HepG2 (cell line): ENCODE measurements around the gene MTOR. TPM values are rescaled to one million over a fixed set of nuclear protein-coding genes. Genes with fewer than 3 reads are reported as not detected.

Source experiments
- ATAC-seq: fragments of 200-7000 bp; cut with Tn5 transposase; 3 replicates; pipeline ENCODE4 v1.9.1; 2020; ENCODE audit warnings: mild to moderate bottlenecking, moderate library complexity
- BruUV-seq: library from RNA; stranded (reverse); fragments of 400-500 nt; replicated peaks from 2 replicates; lab custom pipeline; 2021; lab: Mats Ljungman, UMichigan
- CTCF ChIA-PET: fragments of 300-600 bp; formaldehyde crosslinking; extraction: SDS; loops from one replicate; lab custom pipeline; 2021; ENCODE audit warnings: low total read pairs, inconsistent platforms, low intra/inter-chr PET ratio; lab: Yijun Ruan, JAX
- POLR2A ChIA-PET: fragments of 350-600 bp; sonication (Branson Sonifier 250); formaldehyde crosslinking; loops from one replicate; lab custom pipeline; 2020; ENCODE audit warnings: antibody characterized with exemption, inconsistent platforms; lab: Yijun Ruan, JAX
- DNase-seq: peaks from one replicate; pipeline ENCODE4 v3.0.0-alpha.2; 2015; ENCODE audit warnings: low spot score
- FAIRE-seq: peaks from 3 replicates; lab custom pipeline; 2011; peaks lifted over from hg19 to GRCh38; lab: Jason Lieb, UNC
- H2AFZ ChIP-seq: one replicate; pipeline ENCODE4 v1.6.1; 2011; ENCODE audit warnings: low read length, inconsistent platforms
- H3K27ac ChIP-seq: fragments of 300-600 bp; 3 replicates; pipeline ENCODE4 v1.8.0; 2011; ENCODE audit warnings: mixed run types, mild to moderate bottlenecking, mixed read lengths, low read length, inconsistent platforms; ENCODE audit not compliant: insufficient read depth; ENCODE audit errors: extremely low read length
- H3K27me3 ChIP-seq, 2 experiments: fragments of 200-600 bp in 1 of 2; 2 replicates in 1 of 2; 3 replicates in 1 of 2; pipeline versions ENCODE4 v1.6.0 to v1.8.0; 2011; ENCODE audit warnings: low read length in 2 of 2, mild to moderate bottlenecking in 2 of 2, moderate library complexity in 2 of 2, inconsistent platforms in 1 of 2; ENCODE audit not compliant: insufficient read depth in 2 of 2, control insufficient read depth in 1 of 2
- H3K36me3 ChIP-seq, 2 experiments: fragments of 200-600 bp in 1 of 2; replicated peaks in 1 of 2; 2 replicates in 1 of 2; 3 replicates in 1 of 2; pipeline versions ENCODE4 v1.5.1 to v1.8.0; 2011; ENCODE audit warnings: low read length in 2 of 2, inconsistent platforms in 1 of 2; ENCODE audit not compliant: insufficient read depth in 2 of 2, control insufficient read depth in 1 of 2
- H3K4me1 ChIP-seq: 2 replicates; pipeline ENCODE4 v1.5.1; 2012; ENCODE audit warnings: low read length, inconsistent platforms; ENCODE audit not compliant: insufficient read depth
- H3K4me2 ChIP-seq: 2 replicates; pipeline ENCODE4 v1.6.0; 2011; ENCODE audit warnings: low read depth, low read length, inconsistent platforms
- H3K4me3 ChIP-seq, 3 experiments: fragments of 200-600 bp in 1 of 3; sonication (generic), shearing (Covaris generic) in 1 of 3; replicated peaks in 1 of 3; 2 replicates each; pipeline ENCODE4 v1.5.1; 2011 to 2016; ENCODE audit warnings: low read length in 3 of 3, inconsistent platforms in 2 of 3, low read depth in 2 of 3, mild to moderate bottlenecking in 2 of 3, control low read depth in 1 of 3, mixed read lengths in 1 of 3; ENCODE audit not compliant: insufficient read depth in 1 of 3
- H3K79me2 ChIP-seq: one replicate; pipeline ENCODE4 v1.6.1; 2011; ENCODE audit warnings: low read length, inconsistent platforms; ENCODE audit not compliant: insufficient read depth
- H3K9ac ChIP-seq: 2 replicates; pipeline ENCODE4 v1.6.0; 2011; ENCODE audit warnings: mild to moderate bottlenecking, low read depth, low read length, inconsistent platforms; ENCODE audit not compliant: insufficient read depth
- H3K9me3 ChIP-seq: 2 replicates; pipeline ENCODE4 v1.5.1; 2012; ENCODE audit warnings: mild to moderate bottlenecking, low read length
- H4K20me1 ChIP-seq: 2 replicates; pipeline ENCODE4 v1.6.0; 2011; ENCODE audit warnings: inconsistent platforms, mild to moderate bottlenecking, low read length, moderate library complexity; ENCODE audit not compliant: insufficient read depth
- AGO2 ChIP-seq: fragments of 200-400 bp; formaldehyde crosslinking; optimal IDR thresholded peaks from 2 replicates; pipeline ENCODE3; 2017; ENCODE audit warnings: mild to moderate bottlenecking, low read depth, low read length, moderate library complexity
- NFKB2 ChIP-seq: sonication (generic); formaldehyde crosslinking; IDR thresholded peaks from 2 replicates; pipeline ENCODE4 v1.4.0; 2020; ENCODE audit warnings: missing genetic modification reagents, borderline replicate concordance
- REXO4 ChIP-seq: sonication (generic); formaldehyde crosslinking; IDR thresholded peaks from 2 replicates; pipeline ENCODE4 v1.8.0; 2022; ENCODE audit warnings: missing genetic modification reagents, mild to moderate bottlenecking, borderline replicate concordance
- WGBS: methylation state at CpG from one replicate; pipeline ENCODE4 v1.1.6; 2017; ENCODE audit warnings: low lambda C conversion rate; 5-methylcytosine and 5-hydroxymethylcytosine counted together
- in situ Hi-C: cut with HindIII; loops from 2 replicates; pipeline ENCODE4 v1.10.0; 2017; ENCODE audit warnings: low pct_unique_long_range_greater_than_20kb; ENCODE audit not compliant: extremely low pct_ligation_motif_present
- intact Hi-C: fragments of 100-400 bp; cut with micrococcal nuclease; formaldehyde crosslinking; loops from one replicate; pipeline ENCODE4 v1.10.0; 2022; ENCODE audit not compliant: unreplicated experiment
- polyA plus RNA-seq, 8 experiments: library from polyadenylated mRNA; depleted of rRNA in 3 of 8; stranded (reverse) in 7 of 8; unstranded in 1 of 8; fragments of >200 nt; fragmentation: Illumina TruSeq in 4 of 8; extraction: Trizol in 4 of 8; gene quantifications; 2 replicates each; pipeline versions ENCODE4 v1.2.1 to v1.2.3, GENCODE V29; 2011 to 2016; ENCODE audit warnings: low read depth in 4 of 8, missing spikeins in 1 of 8, mixed read lengths in 1 of 8; ENCODE audit not compliant: insufficient read depth in 1 of 8
- total RNA-seq, 5 experiments: library from RNA; depleted of rRNA; stranded (reverse); fragments of >200 nt; fragmentation: Illumina TruSeq; extraction: Trizol; gene quantifications; 2 replicates each; pipeline ENCODE4 v1.2.3, GENCODE V29; 2016; ENCODE audit warnings: low read depth in 1 of 5

The MTOR gene
- total and polyA plus RNA-seq, 2 of the 13 experiments (the other 11 are each of a cell fraction or from before 2014, with no cell fraction given): 24.6 to 34.6 TPM

DNA sequence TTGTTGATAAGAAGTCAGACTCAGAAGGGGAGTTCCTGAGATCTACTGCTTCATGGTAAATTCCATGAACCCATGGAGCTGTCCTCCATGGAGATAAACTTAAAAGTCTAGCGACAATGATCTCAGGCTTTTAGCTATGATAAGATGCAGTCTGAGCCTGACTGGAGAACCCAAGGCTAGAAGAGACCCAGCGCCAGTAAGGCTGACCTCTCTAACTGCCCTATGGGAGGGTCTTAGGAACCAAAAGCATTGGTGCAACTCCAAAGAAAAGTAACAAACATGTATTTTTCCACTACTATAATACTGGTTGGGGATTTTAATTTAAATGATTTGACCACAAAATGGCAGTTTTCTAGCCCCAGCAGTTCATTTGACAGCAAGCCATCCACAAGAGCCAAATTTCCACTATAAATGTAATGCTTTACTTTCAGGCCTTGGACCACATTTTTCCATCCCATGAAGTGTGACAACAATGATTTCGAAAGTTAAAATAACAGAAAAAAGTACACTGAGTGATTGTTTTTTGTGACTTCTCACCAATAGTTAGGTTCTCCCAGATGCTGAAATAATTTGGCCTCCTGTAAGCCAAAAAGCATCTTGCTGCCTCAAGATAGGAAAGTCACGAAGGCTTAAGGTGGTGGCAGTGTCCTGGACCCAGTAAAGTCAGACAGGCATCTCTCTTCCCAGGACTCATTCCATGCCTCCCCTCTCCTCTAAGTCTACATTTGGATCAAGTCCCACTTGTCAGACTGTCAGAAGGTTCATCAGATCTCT lies 119.5 kb downstream of the MTOR start:
- peaks cover 20 to 59% of the 10 kb centered on the region in 2 experiments; a peak in 4 of 5 replicates for H3K36me3 ChIP-seq
- H3K9me3 ChIP-seq: no peaks in the 10 kb centered on the region
- H3K9ac ChIP-seq: no peak overlapping the region
- no peak for TF ChIP-seq AGO2
- no peak for TF ChIP-seq NFKB2 (CRISPR knock-in tag)
- ChIA-PET POLR2A (no interaction called here), CTCF (no interaction called here)
- H3K27me3 ChIP-seq: no peaks in the 10 kb centered on the region; a peak in 1 of 5 replicates
- WGBS: 98% methylated on average over 4 of the region's 4 CpGs
- FAIRE-seq (no peak), DNase-seq (no peak), ATAC-seq (no peak)
- intact Hi-C loops (no loop called here), in situ Hi-C loops (no loop called here)
- no peak overlapping the region for H3K4me3 ChIP-seq
- no TSS peak for BruUV-seq
- H3K27ac ChIP-seq: no peak overlapping the region
- no peak overlapping the region for H2AFZ ChIP-seq
- no peaks in the 10 kb centered on the region for H3K4me1 ChIP-seq
- H3K4me2 ChIP-seq: no peak overlapping the region
- no peaks in the 10 kb centered on the region for H4K20me1 ChIP-seq
- no peaks in the 10 kb centered on the region for H3K79me2 ChIP-seq

DNA sequence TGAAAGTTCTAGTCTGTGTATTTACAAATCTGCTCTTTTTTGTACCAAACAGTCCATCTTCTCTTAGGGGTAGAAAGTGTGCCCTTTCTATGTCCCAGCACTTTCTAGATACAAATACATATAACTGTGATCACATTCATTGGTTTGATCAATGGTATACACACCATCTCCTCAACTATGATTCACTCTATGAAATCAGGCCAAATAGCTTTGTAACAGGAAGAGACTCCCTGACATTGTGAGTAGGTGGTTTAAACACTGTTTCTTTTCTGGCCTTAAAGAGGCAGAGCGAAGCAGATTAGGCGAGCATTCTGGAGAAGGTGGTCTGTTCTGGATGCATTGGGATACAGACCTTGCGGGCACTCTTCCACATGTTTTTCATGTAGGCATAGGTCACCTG lies 123.4 kb downstream of the MTOR start:
- no peak overlapping the region for H3K4me3 ChIP-seq
- no peaks in the 10 kb centered on the region for H3K9me3 ChIP-seq
- H2AFZ ChIP-seq: no peak overlapping the region
- DNase-seq: no peak
- H3K27me3 ChIP-seq: no peaks in the 10 kb centered on the region; a peak in 1 of 5 replicates
- no peaks in the 10 kb centered on the region for H3K79me2 ChIP-seq
- H3K9ac ChIP-seq: no peak overlapping the region
- CTCF ChIA-PET: no interaction called here
- no TSS peak for BruUV-seq
- intact Hi-C loops: no loop called here
- TF ChIP-seq REXO4: no peak
- TF ChIP-seq, all 625 proteins: peak for 0
- WGBS: 98% methylated on average over 3 of the region's 3 CpGs
- FAIRE-seq (no peak), ATAC-seq (no peak)
- POLR2A ChIA-PET: no interaction called here
- H3K27ac ChIP-seq: no peak overlapping the region
- H3K4me2 ChIP-seq: no peak overlapping the region
- no peaks in the 10 kb centered on the region for H4K20me1 ChIP-seq
- in situ Hi-C loops: no loop called here
- H3K36me3 ChIP-seq: peaks cover 5 to 35% of the 10 kb centered on the region in 2 experiments; a peak in 4 of 5 replicates
- H3K4me1 ChIP-seq: no peaks in the 10 kb centered on the region
